GM11168 (cell line): Measurements from ENCODE around the gene CACNA2D2.

Experiments
- in situ Hi-C: fragments of 300-500 bp; cut with MboI; formaldehyde crosslinking; loops from one replicate; pipeline ENCODE4 v1.12.0; 2022; ENCODE audit warnings: low sequenced_read_pairs; ENCODE audit not compliant: unreplicated experiment

Gene CACNA2D2

DNA sequence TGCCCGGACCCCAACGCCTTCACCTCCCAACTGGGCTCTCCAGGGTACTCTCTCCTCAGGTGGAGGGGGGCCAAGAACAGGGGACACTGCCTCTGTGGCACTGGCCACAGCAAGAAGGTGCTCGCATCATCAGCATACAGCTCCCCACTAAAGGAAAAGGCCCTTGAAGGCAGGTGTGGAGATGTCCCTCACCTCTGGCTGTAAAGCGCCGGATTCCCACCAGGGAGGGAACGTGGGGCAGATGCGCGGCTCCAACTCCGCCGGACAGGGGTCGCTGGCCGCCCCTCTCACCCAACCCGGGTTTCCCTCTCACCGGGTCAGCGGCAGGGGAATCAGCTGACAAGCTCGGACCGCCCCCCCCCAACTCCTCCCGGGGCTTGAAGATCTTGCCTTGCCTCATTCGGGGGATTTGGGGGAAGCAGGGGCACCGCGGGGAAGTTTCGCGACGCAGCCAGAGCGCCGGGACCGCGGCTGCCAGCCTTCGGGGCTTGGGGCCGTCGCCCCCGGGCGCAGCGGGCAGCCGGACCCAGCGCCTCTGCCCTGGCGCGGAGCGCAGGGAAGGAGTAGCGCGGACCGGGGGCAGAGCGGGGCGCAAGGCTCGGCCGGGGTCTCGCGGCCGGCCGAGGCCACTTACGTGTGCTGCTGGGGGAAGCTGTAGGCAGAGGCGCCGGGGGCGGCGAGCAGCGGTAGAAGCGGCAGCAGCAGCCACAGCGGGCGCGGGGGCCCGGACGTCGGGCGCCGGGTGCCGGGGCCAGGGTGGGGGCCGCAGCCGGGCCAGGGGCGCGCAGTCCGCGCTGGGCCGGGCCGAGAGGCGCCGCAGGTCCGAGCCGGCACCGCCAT, 630 bp downstream of the CACNA2D2 start:
- in situ Hi-C loops = no loop called here

GRCh38 chr3:50502225-50502583, 1.2 kb downstream of the CACNA2D2 start:
- in situ Hi-C loops = no loop called here

DNA sequence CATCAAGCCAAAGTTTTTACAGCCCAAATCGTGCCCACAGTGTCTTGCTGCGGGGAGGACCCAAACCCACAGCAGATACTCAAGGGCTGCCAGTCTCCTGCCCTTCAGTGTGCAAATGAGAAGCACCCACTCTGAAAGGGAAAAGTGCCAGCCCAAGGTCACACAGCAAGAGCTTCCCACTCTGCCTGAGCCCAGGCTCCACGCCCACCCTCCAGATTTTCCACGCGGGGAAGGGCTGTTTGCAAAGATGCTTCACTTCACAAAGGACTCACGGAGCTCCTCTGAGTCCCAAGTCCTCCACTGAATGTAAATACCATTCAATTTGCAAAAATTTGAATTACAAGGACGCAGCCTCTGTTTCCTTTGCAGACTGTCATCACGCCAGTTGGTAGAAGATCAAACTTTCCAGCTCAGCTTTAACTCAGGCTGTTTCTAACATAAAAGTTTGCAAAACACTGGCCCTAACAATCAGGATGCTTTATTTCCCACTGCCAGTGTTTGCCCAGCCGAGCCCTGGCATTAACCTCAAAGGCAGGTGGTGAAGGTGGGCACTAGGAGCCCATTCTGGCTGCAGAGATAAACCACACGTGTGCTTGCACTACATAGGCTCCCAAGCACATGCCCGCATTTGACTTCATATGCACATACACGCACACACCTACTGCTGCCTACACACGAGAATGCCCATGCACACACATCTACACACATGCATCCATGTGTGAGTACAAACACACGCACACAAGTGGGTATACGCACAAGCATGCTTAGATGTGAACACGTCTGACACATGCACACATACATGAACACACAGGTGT, 7.6 kb downstream of the CACNA2D2 start:
- in situ Hi-C loops = no loop called here

- in situ Hi-C loops = no loop called here
Observed at GRCh38 chr3:50494126-50494525, 9.3 kb downstream of the CACNA2D2 start.

GRCh38 chr3:50493623-50494022, 9.8 kb downstream of the CACNA2D2 start:
- in situ Hi-C loops = no loop called here

DNA sequence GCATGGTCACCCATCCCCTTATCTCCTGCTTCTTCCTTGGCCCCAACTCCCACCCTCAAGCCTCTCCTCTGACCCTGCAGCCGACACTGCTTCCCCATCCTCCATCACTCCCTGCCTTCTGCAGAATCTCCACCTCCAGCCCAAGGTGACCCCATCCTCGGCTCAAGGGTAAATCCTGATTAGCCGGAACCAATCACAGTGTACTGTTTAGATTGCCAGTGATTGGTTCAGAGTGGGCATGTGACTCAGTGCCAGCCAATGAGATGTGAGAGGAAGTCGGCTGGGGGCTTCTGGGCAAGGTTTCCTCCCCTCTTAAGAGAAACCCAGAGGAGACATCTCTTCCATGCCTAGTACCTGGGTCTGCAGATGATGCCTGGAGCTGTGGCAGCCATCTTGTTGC, 10.3 kb downstream of the CACNA2D2 start:
- in situ Hi-C loops = no loop called here

DNA sequence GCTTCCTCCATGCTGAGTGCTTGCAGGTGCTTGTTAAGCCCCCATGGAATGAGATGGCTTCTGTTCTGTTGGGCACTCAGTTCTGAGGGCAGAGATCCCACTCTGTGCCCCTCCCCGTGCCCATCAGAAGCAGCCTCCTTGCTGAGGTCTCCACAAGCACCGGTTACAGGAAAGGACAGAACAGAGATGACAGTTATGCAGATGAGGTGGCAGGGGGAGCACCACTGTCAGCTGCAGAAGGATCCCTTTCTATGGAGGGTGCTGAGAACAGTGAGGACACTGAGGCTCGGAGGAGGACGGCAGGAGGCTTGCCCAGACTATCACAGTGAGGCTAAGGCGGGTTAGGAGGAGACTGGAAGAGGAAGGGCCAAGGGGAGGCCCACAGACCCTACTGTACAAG, 12.4 kb downstream of the CACNA2D2 start:
- in situ Hi-C loops = no loop called here

GRCh38 chr3:50490424-50490823, 13.0 kb downstream of the CACNA2D2 start:
- in situ Hi-C loops = no loop called here

- in situ Hi-C loops = no loop called here
Observed at GRCh38 chr3:50487181-50487580, 16.3 kb downstream of the CACNA2D2 start.

GRCh38 chr3:50486219-50486888, 17.1 kb downstream of the CACNA2D2 start:
- in situ Hi-C loops = no loop called here

DNA sequence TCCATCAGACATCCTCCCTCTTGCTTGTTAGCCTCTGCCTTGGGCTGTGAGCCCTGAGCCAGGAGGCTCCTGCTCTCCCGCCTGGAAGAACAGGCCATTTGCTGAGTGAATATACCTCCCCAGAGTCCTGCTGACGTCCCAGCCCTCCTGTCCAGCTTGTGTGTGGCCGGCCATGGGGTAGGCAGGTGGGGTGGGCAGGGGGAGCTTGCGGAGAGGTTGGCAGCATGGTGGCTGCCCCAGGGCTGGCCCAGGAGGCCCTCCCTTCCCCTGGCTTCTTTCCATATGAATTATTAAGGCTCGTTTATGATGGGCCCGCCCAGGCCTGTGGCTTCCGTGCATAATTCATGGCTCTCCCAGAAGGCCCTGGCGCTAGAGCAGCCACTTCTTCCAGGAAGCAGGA, 18.7 kb downstream of the CACNA2D2 start:
- in situ Hi-C loops = no loop called here

DNA sequence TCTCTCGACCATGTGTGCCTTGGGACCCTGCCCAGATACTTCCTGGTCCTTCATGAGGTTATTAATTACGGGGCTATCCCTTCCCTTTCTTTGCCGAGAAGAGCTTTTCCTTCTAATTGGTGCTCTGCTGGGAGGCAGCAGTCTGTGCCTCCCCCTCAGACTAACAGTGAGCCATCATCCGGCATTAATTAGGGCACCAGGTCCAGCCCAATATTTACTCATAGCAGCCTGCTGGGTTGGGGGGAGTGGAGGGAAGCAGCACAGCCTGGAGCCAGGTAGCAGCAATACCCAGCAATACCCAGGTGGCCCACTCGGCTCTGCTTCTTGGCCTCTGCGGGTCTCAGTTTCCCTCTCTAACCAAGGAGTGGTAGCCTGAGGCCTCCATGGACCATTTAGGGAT, 20.1 kb downstream of the CACNA2D2 start:
- in situ Hi-C loops = no loop called here

DNA sequence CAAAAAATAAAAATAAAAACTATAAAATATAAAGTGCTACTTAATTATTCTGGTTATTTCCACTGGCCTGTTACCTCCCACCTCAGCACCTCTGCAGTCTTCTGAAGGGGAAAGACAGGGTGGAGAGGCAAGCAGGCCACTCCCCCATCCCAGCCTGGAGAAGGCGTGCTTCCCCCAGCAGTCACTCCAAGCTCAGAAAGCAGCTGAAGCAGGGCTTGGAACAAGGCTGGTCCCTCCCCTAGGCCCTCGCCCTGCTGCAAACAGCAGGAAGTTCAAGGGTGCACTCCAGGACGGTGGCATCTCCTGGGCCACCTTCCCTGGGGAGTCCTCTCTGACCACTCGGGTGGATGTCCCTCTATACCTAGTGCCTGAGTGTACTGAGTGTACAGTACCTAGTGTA, 21.4 kb downstream of the CACNA2D2 start:
- in situ Hi-C loops = no loop called here

DNA sequence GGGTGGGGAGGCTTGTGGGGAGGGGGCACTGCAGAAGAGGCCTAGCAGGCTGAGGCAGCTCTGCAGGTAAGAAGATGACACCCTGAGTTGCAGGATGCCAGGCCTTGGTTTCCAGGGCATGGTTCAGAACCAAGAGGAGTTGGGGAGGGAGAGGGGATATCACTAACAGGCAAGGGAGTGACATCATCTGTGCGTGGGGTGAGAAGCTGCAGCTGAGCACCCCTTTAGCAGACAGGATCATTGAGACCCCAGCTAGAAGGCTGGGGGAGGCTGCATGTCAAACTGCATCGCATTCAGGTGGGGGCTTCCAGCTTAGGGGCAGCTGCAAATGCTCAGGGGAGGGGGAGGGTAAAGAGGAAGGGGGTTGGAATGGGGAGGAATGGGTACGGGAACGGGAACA, 23.0 kb downstream of the CACNA2D2 start:
- in situ Hi-C loops = no loop called here

DNA sequence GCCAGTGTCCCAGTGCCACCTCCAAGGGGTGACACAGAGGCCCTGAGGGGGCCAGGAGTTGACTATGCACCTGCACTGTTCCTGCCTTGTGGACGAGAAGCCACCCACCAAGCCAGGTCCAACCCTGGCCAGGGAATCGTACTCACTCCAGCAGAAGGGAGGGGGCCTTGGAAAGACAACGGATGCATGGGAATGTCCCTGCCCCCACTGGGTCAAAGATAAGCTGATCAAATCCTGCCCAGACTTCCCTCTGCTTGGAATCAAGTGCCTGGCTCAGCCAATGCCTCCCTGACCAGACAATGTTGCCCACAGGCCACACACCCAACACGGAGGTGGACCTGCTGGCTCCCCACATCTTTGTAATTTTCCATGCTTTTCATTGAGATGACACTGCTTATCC, 23.9 kb downstream of the CACNA2D2 start:
- in situ Hi-C loops = no loop called here

- in situ Hi-C loops = no loop called here
Observed at GRCh38 chr3:50478671-50479260, 24.7 kb downstream of the CACNA2D2 start.

GRCh38 chr3:50478051-50478450, 25.4 kb downstream of the CACNA2D2 start:
- in situ Hi-C loops = no loop called here

DNA sequence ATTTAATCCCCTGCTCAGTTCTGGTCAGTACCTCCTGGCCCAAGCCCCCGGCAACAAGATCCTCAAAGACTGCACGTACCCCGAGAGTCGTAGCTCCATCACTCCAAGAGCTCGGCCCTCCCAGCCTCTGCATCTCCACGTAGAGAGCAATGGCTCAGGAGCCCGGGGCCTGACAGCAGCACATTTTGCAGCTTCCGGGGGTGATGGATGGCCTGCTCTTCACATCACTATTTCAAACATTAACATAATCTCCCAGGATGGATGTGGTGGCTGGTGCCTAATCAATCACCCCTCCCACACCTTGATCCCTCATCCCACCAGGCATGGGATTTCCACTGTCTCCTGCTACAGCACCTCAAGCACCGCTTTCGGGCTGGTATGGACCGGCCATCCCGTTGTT, 28.1 kb downstream of the CACNA2D2 start:
- in situ Hi-C loops = no loop called here

DNA sequence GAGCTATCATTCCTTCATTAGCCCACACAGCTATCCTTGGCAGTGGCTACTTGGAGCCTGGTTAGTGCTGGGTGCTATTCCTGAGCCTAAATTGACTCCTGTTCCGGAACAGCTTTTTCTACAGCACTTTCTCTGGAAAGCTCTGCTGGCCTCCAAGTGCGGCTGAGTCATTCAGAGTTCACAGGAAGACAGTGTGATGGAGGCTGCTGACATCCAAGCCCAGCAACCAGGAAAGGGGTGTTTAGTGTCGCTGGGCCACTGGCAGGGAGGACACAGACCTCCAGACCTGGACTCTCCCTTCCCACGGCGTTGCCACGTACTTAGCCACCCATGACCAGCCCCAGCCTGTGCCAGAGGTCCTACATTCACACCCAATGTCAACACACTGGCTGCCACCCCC, 28.7 kb downstream of the CACNA2D2 start:
- in situ Hi-C loops = no loop called here

DNA sequence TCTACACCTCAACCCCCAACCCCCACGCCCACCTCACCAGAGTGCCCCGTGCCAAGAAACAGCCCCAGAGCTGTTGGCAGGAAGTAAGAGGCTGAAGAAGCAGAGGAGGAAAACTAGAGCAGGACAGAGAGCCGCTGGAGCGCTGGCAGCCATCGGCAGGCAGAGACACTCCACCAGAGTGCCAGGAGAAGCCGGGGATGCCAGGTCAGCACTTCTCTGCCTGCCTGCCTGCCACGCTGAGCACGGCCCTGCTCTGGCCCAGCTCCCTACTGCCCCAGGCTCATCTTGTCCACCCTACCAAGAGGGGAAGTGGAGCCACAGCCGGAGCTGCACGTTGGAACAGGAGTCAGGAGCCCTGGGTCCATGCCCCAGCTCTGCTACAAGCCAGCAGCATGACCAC, 29.7 kb downstream of the CACNA2D2 start:
- in situ Hi-C loops = no loop called here

GRCh38 chr3:50472958-50473357, 30.5 kb downstream of the CACNA2D2 start:
- in situ Hi-C loops = no loop called here
